Activated T-helper 1 cell treated with anti-CD3 and anti-CD28 coated beads, Interleukin-12 subunit alpha, Interleukin-12 subunit beta, Interleukin-2, Interleukin-4 antibody, amounts not matched to agents 30 ng/mL and 10 ng/mL and 1 ng/mL, durations not matched to agents 14 hours and 24 hours and 36 hours (primary cell): ENCODE results near the gene AUTS2. TPM values are rescaled to one million over a fixed set of nuclear protein-coding genes. Genes with fewer than 3 reads are reported as not detected.

ENCODE experiments used
- DNase-seq: peaks from one replicate; pipeline ENCODE4 v3.0.0; 2021; ENCODE audit warnings: low spot score
- H3K27ac Mint-ChIP-seq: one replicate; pipeline ENCODE4 v1.8.0; 2021; ENCODE audit warnings: mild to moderate bottlenecking, mixed read lengths
- H3K27me3 Mint-ChIP-seq: one replicate; pipeline ENCODE4 v1.8.0; 2022; ENCODE audit warnings: mild to moderate bottlenecking, moderate library complexity, mixed read lengths; ENCODE audit not compliant: insufficient read depth
- H3K36me3 Mint-ChIP-seq: one replicate; pipeline ENCODE4 v1.8.0; 2021; ENCODE audit warnings: low read depth, mixed read lengths
- H3K4me1 Mint-ChIP-seq: one replicate; pipeline ENCODE4 v1.8.0; 2021; ENCODE audit warnings: low read depth, mixed read lengths
- H3K4me3 Mint-ChIP-seq: one replicate; pipeline ENCODE4 v1.8.0; 2021; ENCODE audit warnings: mild to moderate bottlenecking, moderate library complexity, mixed read lengths
- H3K9me3 Mint-ChIP-seq: one replicate; pipeline ENCODE4 v1.8.0; 2021; ENCODE audit warnings: mixed read lengths
- intact Hi-C: fragments of 100-400 bp; cut with micrococcal nuclease; formaldehyde crosslinking; loops from one replicate; pipeline ENCODE4 v1.15.1; 2024
- total RNA-seq: library from RNA; stranded (reverse); gene quantifications from 2 replicates; pipeline ENCODE4 v1.2.3, GENCODE V29; 2022

The AUTS2 gene
- total RNA-seq, 1 donor from 2014 or later: 2.7 TPM

GRCh38 chr7:69620063-69620462 lies 21.8 kb downstream of the AUTS2 start:
- Mint-ChIP-seq H3K4me1 (no peaks in the 10 kb centered on the region), H3K4me3 (no peak overlapping the region), H3K36me3 (no peaks in the 10 kb centered on the region), H3K9me3 (no peaks in the 10 kb centered on the region), H3K27ac (no peak overlapping the region), H3K27me3 (peaks cover 2% of the 10 kb centered on the region)
- intact Hi-C loops: no loop called here
- no peak for DNase-seq

DNA sequence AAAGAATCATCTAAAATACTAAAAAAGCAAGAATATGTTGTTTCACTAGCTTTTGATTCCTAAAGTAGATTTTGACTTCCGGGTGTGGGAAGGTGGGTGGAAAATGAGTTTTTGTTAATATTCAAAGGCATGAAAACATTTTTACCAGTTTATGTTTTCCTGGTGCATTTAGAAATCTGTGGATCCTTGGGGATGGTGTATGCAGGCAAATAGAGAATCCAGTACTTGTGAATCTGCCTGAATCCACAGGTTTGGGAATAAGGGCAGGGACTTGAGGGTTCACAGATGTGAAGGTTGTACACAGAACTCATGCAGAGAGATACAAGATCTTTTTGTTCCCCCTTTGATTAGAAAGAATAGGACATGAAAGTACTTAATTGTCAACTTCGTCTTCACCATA lies 22.4 kb downstream of the AUTS2 start:
- no peak overlapping the region for H3K27ac Mint-ChIP-seq

GRCh38 chr7:69622014-69622835 lies 23.9 kb downstream of the AUTS2 start:
- H3K4me3 Mint-ChIP-seq: no peak overlapping the region
- H3K4me1 Mint-ChIP-seq: no peaks in the 10 kb centered on the region
- DNase-seq: no peak
- no peaks in the 10 kb centered on the region for H3K27me3 Mint-ChIP-seq
- no peaks in the 10 kb centered on the region for H3K36me3 Mint-ChIP-seq
- no peak overlapping the region for H3K27ac Mint-ChIP-seq
- H3K9me3 Mint-ChIP-seq: no peaks in the 10 kb centered on the region
- intact Hi-C loops: no loop called here

More for the DNA sequence above, 22.4 kb downstream of the AUTS2 start:
- no peaks in the 10 kb centered on the region for H3K4me1 Mint-ChIP-seq
- no peak overlapping the region for H3K4me3 Mint-ChIP-seq
- DNase-seq: no peak
- no peaks in the 10 kb centered on the region for H3K9me3 Mint-ChIP-seq
- peaks cover 2% of the 10 kb centered on the region for H3K27me3 Mint-ChIP-seq
- H3K36me3 Mint-ChIP-seq: no peaks in the 10 kb centered on the region
- intact Hi-C loops: no loop called here

GRCh38 chr7:69622960-69623359 lies 24.7 kb downstream of the AUTS2 start:
- no peak overlapping the region for H3K27ac Mint-ChIP-seq
- no peak overlapping the region for H3K4me3 Mint-ChIP-seq
- H3K36me3 Mint-ChIP-seq: no peaks in the 10 kb centered on the region
- no peak for DNase-seq
- H3K27me3 Mint-ChIP-seq: no peaks in the 10 kb centered on the region
- no peaks in the 10 kb centered on the region for H3K9me3 Mint-ChIP-seq
- H3K4me1 Mint-ChIP-seq: no peaks in the 10 kb centered on the region
- intact Hi-C loops: no loop called here

DNA sequence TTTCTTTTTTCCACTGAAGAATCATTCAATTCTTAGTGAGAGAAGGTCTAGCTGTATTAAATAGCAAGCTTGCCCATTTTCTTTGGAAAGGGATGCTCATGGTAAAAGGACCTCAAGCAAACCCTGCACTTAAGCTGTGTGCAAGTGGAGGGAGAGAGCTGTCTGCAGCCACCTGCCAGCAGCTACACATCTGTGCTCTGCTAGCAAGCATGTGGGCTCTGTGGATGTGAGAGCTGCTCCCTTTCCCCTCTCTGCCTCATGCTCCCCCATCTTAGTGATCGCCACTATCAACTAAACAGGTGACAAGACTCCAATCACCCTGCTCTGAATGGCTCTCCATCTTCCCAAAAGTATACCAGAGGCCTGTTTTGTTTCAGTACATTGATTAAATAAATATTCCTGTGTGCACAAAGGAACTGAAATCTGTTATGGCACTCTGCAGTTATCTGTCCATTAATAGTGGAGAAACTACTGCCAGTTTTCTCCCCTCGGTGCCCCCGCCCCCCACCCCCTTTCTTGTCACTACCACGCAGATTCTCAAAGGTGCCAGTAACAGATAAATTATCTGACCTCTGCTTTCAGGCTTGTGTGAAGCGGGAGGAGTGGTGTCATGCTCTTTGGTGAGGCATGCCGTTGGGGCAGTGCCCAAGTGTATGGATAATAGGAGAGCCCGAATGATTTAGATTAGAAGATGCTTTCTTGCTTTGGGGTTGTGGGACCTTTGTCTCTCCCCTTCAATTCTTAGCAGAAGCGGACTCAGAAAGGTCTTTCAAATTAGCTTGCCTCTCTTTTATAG lies 26.4 kb downstream of the AUTS2 start:
- H3K4me3 Mint-ChIP-seq: no peak overlapping the region
- H3K27ac Mint-ChIP-seq: no peak overlapping the region
- H3K9me3 Mint-ChIP-seq: no peaks in the 10 kb centered on the region
- intact Hi-C loops: no loop called here
- no peaks in the 10 kb centered on the region for H3K27me3 Mint-ChIP-seq
- no peaks in the 10 kb centered on the region for H3K36me3 Mint-ChIP-seq
- no peaks in the 10 kb centered on the region for H3K4me1 Mint-ChIP-seq
- DNase-seq: no peak

GRCh38 chr7:69625238-69625637 lies 27.0 kb downstream of the AUTS2 start:
- H3K4me3 Mint-ChIP-seq: no peak overlapping the region
- H3K9me3 Mint-ChIP-seq: no peaks in the 10 kb centered on the region
- H3K4me1 Mint-ChIP-seq: no peaks in the 10 kb centered on the region
- DNase-seq: no peak
- no peaks in the 10 kb centered on the region for H3K36me3 Mint-ChIP-seq
- H3K27me3 Mint-ChIP-seq: no peaks in the 10 kb centered on the region
- intact Hi-C loops: no loop called here
- H3K27ac Mint-ChIP-seq: no peak overlapping the region

DNA sequence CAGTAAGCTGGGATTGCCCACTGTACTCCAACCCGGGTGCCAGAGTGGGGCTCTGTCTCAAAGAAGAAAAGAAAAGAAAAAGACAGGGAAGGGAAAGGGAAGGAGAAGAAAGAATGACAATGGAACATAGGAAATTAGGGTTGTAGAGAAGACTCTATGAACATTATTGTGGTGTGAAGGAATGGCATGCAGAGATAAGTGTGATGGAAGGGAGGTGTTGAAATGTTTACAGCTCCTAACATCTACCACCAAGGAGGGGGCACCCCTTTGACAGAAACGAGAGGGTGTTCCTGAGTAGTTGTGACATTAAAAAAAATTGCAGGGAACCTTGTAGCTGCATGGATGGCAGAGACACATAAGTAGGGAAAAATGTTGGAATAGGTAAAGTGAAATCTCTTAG lies 27.5 kb downstream of the AUTS2 start:
- intact Hi-C loops: no loop called here
- H3K4me1 Mint-ChIP-seq: no peaks in the 10 kb centered on the region
- no peaks in the 10 kb centered on the region for H3K27me3 Mint-ChIP-seq
- DNase-seq: no peak
- no peaks in the 10 kb centered on the region for H3K9me3 Mint-ChIP-seq
- no peak overlapping the region for H3K27ac Mint-ChIP-seq
- no peak overlapping the region for H3K4me3 Mint-ChIP-seq
- no peaks in the 10 kb centered on the region for H3K36me3 Mint-ChIP-seq

GRCh38 chr7:69630292-69630691 lies 32.0 kb downstream of the AUTS2 start:
- H3K4me1 Mint-ChIP-seq: no peaks in the 10 kb centered on the region
- no peaks in the 10 kb centered on the region for H3K36me3 Mint-ChIP-seq
- no peak for DNase-seq
- intact Hi-C loops: no loop called here
- H3K27ac Mint-ChIP-seq: no peak overlapping the region
- peaks cover 2% of the 10 kb centered on the region for H3K27me3 Mint-ChIP-seq
- no peaks in the 10 kb centered on the region for H3K9me3 Mint-ChIP-seq
- H3K4me3 Mint-ChIP-seq: no peak overlapping the region

DNA sequence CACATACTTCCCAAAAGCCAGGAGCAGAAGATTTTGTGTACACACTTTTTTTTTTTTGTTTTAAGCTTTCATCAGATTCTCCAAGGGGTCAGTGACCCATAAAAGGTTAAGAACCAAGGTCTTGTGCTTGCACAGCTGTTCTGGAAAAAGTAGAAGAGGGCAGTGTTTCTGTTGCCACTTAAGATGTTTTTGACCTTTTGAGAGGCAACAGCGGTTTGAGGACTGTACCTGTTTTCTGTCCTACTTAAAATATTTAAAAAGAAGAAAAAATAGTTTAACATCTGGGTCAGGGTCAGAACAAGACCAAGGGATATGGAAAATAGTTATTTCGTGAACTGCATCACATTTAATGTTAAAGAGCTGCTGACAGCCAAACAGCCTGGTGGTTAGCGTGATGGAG lies 32.9 kb downstream of the AUTS2 start:
- Mint-ChIP-seq H3K4me1 (no peaks in the 10 kb centered on the region), H3K27me3 (peaks cover 2% of the 10 kb centered on the region)
- intact Hi-C loops: no loop called here

GRCh38 chr7:69632280-69632679 lies 34.0 kb downstream of the AUTS2 start:
- H3K36me3 Mint-ChIP-seq: no peaks in the 10 kb centered on the region
- no peak for DNase-seq
- intact Hi-C loops: no loop called here
- H3K27me3 Mint-ChIP-seq: peaks cover 2% of the 10 kb centered on the region
- H3K4me3 Mint-ChIP-seq: no peak overlapping the region
- H3K9me3 Mint-ChIP-seq: no peaks in the 10 kb centered on the region
- H3K27ac Mint-ChIP-seq: no peak overlapping the region
- no peaks in the 10 kb centered on the region for H3K4me1 Mint-ChIP-seq

More for the DNA sequence above, 32.9 kb downstream of the AUTS2 start:
- Mint-ChIP-seq H3K9me3 (no peaks in the 10 kb centered on the region), H3K27ac (no peak overlapping the region), H3K36me3 (no peaks in the 10 kb centered on the region), H3K4me3 (no peak overlapping the region)
- no peak for DNase-seq

GRCh38 chr7:69633122-69633831 lies 35.0 kb downstream of the AUTS2 start:
- intact Hi-C loops: no loop called here
- Mint-ChIP-seq H3K9me3 (no peaks in the 10 kb centered on the region), H3K36me3 (no peaks in the 10 kb centered on the region), H3K27ac (no peak overlapping the region), H3K27me3 (peaks cover 2% of the 10 kb centered on the region), H3K4me1 (no peaks in the 10 kb centered on the region), H3K4me3 (no peak overlapping the region)
- no peak for DNase-seq

DNA sequence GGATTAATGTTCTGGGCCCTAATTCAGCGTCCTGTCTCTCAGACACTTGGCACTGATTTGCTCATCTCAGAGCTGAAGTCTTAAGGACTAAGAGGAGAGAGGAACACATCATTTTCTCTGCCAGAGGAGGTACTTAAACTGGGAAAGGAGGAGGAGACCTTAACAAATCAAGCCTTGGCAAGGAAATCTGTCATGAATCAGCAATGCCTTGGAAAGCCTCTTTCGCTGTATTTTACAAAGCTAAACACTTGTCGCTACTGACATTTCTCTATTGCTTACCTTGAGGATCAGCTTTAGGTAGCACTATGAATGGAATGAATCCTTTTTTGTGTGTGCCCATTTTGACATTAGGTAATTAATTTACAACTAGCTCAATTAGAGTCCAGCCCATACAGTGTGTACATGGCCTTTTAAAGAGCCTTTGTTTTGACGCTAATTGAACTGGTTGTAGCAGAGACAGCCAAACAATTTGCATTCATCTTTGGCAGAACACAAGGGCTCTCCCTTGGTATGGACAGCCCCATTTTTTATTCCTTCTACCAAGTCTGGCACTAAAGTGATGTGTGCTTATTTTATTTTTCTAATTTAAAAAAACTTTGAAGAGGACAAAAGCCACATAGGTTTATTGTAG lies 37.4 kb downstream of the AUTS2 start:
- Mint-ChIP-seq H3K27me3 (peaks cover 2% of the 10 kb centered on the region), H3K27ac (no peak overlapping the region), H3K4me1 (no peaks in the 10 kb centered on the region), H3K36me3 (no peaks in the 10 kb centered on the region), H3K4me3 (no peak overlapping the region), H3K9me3 (no peaks in the 10 kb centered on the region)
- no peak for DNase-seq
- intact Hi-C loops: no loop called here
